SK-N-MC (cell line): ENCODE data around the gene STYXL1.

Experiments
- EZH2 ChIP-seq: fragments of 200-600 bp; sonication (generic); IDR thresholded peaks from one replicate; pipeline ENCODE4 v1.6.1; 2017; ENCODE audit warnings: antibody characterized with exemption
- POLR2AphosphoS5 ChIP-seq: IDR thresholded peaks from 2 replicates; pipeline ENCODE4 v1.6.1; 2012; ENCODE audit warnings: mild to moderate bottlenecking, low read depth, low read length, borderline replicate concordance

DNA sequence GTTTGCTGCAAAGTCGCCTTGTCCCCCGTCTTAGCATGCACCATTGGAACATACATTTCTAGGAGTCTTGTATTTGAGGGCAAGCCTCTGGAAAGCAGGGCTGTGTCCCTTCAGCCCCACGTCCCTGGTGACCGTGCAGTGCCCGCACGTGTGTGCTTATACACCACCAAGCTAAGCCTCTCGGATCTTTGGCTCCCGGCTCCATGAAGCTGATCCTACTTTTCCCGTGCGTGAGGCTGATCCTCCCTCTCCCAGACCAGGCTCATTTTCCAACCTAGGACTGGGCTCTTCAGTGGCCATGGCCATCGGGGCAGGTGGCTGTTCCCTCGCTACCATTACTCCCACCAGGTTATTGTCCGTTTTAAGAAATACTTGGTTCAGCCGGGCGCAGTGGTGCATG, 14.5 kb upstream of the STYXL1 start:
- TF ChIP-seq POLR2AphosphoS5 (no peak), EZH2 (no peak)
